ENCODE measurements around the gene ZNF74. TPM values are rescaled to one million over a fixed set of nuclear protein-coding genes. Genes with fewer than 3 reads are reported as not detected.

ZNF74 gene
- polyA plus RNA-seq, 3 donors = 1.9 to 4.8 (median 1.9) TPM

DNA sequence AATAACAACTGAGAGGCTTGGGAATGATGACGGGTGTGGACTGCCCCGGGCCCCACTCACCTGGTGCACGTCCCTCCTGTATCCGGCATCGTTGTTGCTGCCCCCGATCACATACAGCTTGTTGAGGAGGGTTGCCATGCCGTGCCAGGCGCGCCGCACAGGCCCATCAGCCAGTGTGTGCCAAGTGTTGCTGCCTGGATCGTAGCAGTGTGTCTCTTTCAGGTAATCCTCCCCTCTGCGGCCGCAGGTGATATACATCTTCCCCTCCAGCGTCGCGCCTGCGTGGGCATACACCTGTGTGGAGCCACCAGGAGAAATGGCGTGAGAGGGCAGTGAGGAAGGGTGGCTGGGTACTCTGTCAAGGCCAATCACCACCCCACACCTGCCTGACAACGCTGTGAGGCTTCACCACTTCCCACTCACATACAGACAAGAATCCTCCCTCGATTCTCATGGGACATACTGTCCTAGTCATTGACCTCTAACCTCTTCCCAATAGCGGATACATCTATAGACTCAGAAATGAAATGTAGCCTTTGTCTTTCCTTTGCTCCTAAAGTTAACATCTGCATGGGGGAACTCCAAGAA, 52.5 kb downstream of the ZNF74 start:
- Histone ChIP-seq H3K4me2 (replicated peaks; ENCODE audit: extremely low read depth, low read length, poor library complexity, severe bottlenecking) (no peak overlapping the region), H3K27ac (ENCODE audit: low read depth in 1 of 2, low read length in 2 of 2) (no peak overlapping the region), H4K20me1 (ENCODE audit: insufficient read depth, low read length) (no peaks in the 10 kb centered on the region), H3K36me3 (replicated peaks in 1 of 2; ENCODE audit: control insufficient read depth in 1 of 2, insufficient read depth in 2 of 2, low read length in 2 of 2) (peaks cover 32 to 64% of the 10 kb centered on the region in 2 donors), H3K79me2 (ENCODE audit: insufficient read depth, low read length) (no peaks in the 10 kb centered on the region), H3K9ac (ENCODE audit: insufficient read depth, low read length, poor library complexity, severe bottlenecking) (no peak overlapping the region), H3K27me3 (ENCODE audit: control insufficient read depth in 2 of 2, insufficient read depth in 2 of 2, low read length in 2 of 2) (no peaks in the 10 kb centered on the region), H3K4me3 (replicated peaks in 1 of 3; ENCODE audit: low read depth in 2 of 3, low read length in 3 of 3) (no peak overlapping the region), H3K4me1 (ENCODE audit: control insufficient read depth in 1 of 2, insufficient read depth in 2 of 2, low read length in 2 of 2) (no peaks in the 10 kb centered on the region), H3K9me3 (replicated peaks in 1 of 2; ENCODE audit: control insufficient read depth in 1 of 2, insufficient read depth in 1 of 2, low read length in 2 of 2) (no peaks in the 10 kb centered on the region), H2AFZ (ENCODE audit: insufficient read depth, low read depth, low read length, poor library complexity, severe bottlenecking) (no peak overlapping the region)
- intact Hi-C loops (cut with micrococcal nuclease) = no loop called here
- no peak overlapping the region for H3K4me3 Mint-ChIP-seq
- DNase-seq = no peak
- TF ChIP-seq CTCF (IDR thresholded peaks at IDR 0.05) = no peak
- 94% methylated on average over 13 of the region's 21 CpGs for WGBS (ENCODE audit: insufficient coverage)
- peaks cover 0 to 3% (median 0%) of the 10 kb centered on the region in 3 donors for H3K27me3 Mint-ChIP-seq (ENCODE audit: low read depth in 3 of 3)
- H3K27ac Mint-ChIP-seq = no peak overlapping the region
- no peaks in the 10 kb centered on the region for H3K9me3 Mint-ChIP-seq
- H3K4me1 Mint-ChIP-seq = no peaks in the 10 kb centered on the region
- peaks cover 61 to 65% of the 10 kb centered on the region in 2 donors for H3K36me3 Mint-ChIP-seq

DNA sequence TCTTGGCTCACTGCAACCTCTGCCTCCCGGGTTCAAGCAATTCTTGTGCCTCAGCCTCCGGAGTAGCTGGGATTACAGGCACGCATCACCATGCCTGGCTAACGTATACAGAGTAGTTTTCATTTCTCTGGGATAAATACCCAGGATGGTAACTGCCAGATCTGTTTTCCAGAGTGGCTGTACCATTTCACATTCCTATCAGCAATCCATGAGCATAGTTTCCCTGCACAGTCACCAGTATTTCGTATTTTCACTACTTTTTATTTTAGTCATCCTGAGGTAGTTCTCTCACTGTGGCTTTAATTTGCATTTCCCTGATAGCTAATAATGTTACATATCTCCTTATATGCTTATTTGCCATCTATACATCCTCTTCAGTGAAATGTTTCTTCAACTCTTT, 54.7 kb downstream of the ZNF74 start:
- Histone ChIP-seq H4K20me1 (ENCODE audit: insufficient read depth, low read length) (no peaks in the 10 kb centered on the region), H3K4me2 (replicated peaks; ENCODE audit: extremely low read depth, low read length, poor library complexity, severe bottlenecking) (no peak overlapping the region), H3K4me3 (replicated peaks in 1 of 3; ENCODE audit: low read depth in 2 of 3, low read length in 3 of 3) (no peak overlapping the region), H3K4me1 (ENCODE audit: control insufficient read depth in 1 of 2, insufficient read depth in 2 of 2, low read length in 2 of 2) (no peaks in the 10 kb centered on the region), H3K36me3 (replicated peaks in 1 of 2; ENCODE audit: control insufficient read depth in 1 of 2, insufficient read depth in 2 of 2, low read length in 2 of 2) (peaks cover 17 to 59% of the 10 kb centered on the region in 2 donors), H3K27ac (ENCODE audit: low read depth in 1 of 2, low read length in 2 of 2) (no peak overlapping the region), H3K9ac (ENCODE audit: insufficient read depth, low read length, poor library complexity, severe bottlenecking) (no peak overlapping the region), H3K79me2 (ENCODE audit: insufficient read depth, low read length) (no peaks in the 10 kb centered on the region), H3K9me3 (replicated peaks in 1 of 2; ENCODE audit: control insufficient read depth in 1 of 2, insufficient read depth in 1 of 2, low read length in 2 of 2) (no peaks in the 10 kb centered on the region), H2AFZ (ENCODE audit: insufficient read depth, low read depth, low read length, poor library complexity, severe bottlenecking) (no peak overlapping the region), H3K27me3 (ENCODE audit: control insufficient read depth in 2 of 2, insufficient read depth in 2 of 2, low read length in 2 of 2) (no peaks in the 10 kb centered on the region)
- H3K4me1 Mint-ChIP-seq = no peaks in the 10 kb centered on the region
- peaks cover 56% of the 10 kb centered on the region in 2 donors for H3K36me3 Mint-ChIP-seq
- 100% methylated on average over 4 of the region's 5 CpGs for WGBS (ENCODE audit: insufficient coverage)
- no peaks in the 10 kb centered on the region for H3K9me3 Mint-ChIP-seq
- no peak for TF ChIP-seq CTCF (IDR thresholded peaks at IDR 0.05)
- intact Hi-C loops (cut with micrococcal nuclease) = no loop called here
- no peak for DNase-seq
- H3K27me3 Mint-ChIP-seq (ENCODE audit: low read depth in 3 of 3) = peaks cover 0 to 2% (median 0%) of the 10 kb centered on the region in 3 donors
- no peak overlapping the region for H3K4me3 Mint-ChIP-seq
- no peak overlapping the region for H3K27ac Mint-ChIP-seq
